Fibroblast of peridontal ligament (primary cell): ENCODE results near the gene ZBTB21.

Experiments
- DNase-seq: peaks from one replicate; pipeline ENCODE4 v3.0.0-alpha.2; 2010; ENCODE audit errors: extremely low read depth

The ZBTB21 gene

DNA sequence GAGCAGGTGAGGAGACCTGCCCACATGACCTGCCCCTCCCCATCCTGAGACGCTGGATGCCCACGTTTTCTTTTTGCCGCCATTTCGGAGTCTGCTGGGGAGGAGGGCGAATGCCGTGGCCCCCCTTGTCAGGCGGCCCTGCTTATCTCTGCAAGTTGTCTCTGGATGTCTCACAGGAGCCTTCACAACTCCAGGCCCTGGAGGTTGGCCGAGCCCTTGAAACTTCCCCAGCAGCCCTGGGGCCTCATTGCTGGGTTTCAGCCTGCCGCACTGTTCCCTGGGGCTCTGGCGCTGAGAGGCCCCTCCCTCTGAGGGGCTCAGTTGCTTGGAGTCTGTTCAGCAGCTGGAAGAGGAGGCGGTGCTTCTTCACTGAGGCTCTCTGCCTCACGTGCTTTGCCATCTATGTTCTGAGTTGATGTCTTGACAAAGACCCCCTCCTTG is 29.8 kb upstream of the ZBTB21 start:
- no peak for DNase-seq

DNA sequence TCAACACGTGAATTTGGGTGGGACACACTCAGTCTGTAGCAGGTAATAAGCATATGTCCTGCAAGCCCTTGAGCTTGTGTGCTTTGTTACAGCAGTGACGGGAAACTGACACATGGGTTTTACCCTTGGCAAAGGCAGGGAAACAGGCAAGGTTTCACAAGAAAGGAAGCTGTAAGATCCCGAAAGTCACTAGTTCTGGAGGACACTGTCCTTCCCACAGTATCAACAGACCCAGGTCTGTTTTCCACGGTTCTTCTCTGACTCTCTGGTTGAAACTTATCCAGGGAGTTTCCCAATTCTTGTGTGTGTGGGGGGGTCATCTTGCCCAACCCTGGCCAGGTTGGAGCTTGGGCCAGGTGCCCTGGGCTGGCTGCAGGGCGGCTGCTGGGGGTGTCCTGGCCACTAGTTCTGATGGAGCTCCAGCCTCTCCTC is 29.3 kb upstream of the ZBTB21 start:
- DNase-seq, result peak; percentile 54

DNA sequence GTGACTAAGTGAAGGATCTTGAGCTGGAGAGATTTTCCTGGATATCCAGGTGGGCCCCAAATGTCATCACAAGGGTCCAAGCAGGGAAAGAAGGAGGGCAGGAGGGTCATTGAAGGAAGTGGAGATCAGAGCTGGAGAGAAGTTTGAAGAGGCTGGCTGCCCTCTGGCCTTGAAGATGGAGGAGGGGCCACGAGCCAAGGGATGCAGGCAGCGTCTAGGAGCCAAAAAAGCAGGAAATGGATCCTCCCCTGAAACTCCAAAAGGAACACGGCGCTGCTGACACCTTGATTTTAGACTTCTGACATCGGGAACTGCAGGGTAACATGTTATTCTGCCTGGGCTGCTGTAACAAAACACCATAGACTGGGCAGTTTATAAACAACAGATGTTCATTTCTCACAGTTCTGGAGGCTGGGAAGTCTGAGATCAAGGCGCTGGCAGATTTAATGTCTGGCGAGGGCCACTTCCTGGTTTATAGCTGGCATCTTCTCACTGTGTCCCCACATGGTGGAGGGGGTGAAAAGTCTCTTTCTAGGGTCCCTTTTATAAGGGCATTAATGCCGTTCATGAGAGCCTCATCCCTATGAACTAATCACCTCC is 28.8 kb upstream of the ZBTB21 start:
- DNase-seq, result peak; percentile 77

DNA sequence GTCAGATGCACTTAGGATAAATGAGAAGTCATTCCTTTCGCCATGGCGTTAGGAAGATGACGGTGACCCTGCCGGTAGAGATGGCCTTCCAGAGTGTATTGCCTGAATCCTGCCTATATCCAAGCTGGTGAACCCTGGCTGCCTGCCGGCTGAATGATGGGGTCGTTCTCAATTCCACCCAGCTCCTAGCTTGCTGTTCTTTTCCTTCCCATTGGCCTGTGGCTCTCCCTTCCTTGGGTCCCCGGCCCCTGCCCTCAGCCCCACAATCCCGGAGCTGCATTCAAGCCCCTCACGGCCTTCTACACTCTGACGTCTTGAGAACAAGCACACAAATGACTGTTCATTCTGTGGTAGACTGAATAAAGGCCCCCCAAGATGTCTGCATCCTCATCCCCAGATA is 28.2 kb upstream of the ZBTB21 start:
- no peak for DNase-seq

DNA sequence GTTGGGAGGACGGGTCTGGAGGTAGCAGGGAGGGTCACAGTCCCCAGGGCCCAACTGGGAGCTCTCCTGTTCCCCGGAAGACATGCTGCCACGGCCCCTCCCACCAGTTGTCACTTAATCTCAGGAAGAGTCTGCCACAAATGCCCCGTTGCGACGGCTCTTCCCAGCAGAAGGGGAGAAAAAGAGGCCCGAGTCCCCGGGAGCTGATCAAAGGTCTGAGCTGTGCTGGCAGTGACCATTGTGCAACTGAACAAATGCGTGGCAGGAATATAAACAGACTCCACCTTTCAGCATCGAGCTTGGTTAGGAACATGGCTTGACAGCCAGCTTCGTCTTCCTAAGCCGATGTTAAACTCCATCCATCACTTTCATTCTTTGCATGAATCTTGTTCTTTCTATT is 27.8 kb upstream of the ZBTB21 start:
- DNase-seq, result no peak

DNA sequence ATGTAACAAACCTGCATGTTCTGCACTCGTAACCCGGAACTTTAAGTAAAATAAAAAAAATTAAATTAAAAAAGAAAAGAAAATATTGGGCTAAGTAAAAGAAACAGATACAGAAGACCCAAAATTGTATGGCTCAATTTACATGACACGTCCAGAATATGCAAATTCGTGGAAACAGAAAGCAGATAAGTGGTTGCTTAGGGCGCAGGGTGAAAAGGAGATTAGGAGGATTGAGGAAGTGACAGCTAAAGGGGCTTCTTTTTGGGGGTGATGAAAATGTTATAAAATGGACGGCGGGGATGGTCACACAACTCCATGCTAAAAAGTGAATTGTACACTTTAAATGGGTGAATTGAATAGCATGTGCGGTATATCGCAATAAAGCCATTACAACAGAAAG is 27.4 kb upstream of the ZBTB21 start:
- no peak for DNase-seq

DNA sequence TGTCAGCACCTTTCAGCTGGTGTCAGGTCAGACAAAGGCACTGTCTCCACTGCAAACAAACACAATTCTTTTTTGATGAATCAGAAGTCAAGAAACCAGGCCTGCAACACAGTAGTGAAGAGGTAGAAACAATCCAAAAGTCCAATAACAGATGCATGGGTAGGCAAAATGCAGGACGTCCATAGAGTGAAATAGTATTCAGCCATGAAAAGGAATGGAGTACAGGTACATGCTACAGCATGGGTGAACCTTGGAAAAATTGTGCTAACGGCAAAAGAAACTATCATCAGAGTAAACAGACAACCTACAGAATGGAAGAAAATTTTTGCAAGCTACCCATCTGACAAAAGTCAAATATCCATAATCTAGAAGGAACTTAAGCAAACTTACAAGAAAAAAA is 26.2 kb upstream of the ZBTB21 start:
- DNase-seq, result no peak

DNA sequence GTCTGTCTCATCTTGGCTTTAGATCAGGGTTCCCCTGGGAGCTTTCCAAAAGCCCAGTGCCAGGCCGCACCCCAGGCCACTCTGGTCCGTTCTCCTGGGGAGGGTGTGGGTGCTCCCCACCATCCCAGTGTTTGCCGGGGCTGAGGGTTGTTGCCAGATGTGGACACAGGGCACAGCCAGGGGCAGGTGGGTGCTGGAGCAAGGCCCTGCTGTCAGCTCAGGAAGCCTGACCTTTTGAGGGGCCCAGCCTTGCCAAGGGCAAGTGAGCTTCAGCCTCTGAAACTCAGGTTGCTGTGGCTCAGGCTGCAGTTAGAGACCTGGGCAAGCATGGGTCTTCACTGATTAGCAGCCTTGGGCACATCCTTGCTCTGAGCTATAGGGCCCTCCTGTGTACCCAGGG is 22.8 kb upstream of the ZBTB21 start:
- DNase-seq, result no peak

DNA sequence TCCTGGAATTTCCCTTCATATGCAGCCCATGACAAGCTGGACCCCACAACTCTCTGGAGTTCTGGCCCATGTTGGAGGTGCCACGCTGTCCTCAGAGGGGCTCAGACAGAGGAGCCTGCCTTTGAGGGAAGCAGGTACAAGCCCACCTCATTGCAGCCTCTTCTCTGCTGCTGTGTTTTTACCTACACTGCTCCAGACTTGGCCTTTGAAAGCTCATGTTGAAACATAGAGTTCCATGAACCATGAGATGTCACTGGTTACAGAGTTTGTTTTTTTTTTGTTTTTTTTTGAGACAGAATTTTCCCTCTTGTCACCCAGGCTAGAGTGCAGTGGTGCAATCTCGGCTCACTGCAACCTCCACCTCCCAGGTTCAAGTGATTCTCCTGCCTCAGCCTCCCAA is 22.1 kb upstream of the ZBTB21 start:
- DNase-seq, result no peak

DNA sequence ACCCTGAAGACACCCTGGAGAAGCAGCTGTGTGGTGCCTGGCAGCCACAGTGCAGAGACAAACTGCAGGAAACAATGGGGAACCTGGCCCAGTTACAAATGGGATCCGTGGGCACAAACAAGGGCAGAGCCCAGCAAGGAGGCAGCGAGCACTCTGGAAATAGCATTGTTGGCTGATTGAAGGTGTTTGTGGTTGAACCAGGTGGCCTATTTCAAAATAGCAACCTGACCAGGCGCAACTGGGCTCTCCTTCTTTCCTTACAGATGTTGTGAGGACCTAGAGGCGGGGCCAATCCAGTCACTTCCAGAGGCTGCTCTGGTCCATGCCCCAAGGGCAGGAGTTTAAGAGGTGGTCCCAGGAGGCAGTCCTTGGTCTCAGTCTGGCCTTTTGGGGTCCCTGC is 21.7 kb upstream of the ZBTB21 start:
- no peak for DNase-seq

DNA sequence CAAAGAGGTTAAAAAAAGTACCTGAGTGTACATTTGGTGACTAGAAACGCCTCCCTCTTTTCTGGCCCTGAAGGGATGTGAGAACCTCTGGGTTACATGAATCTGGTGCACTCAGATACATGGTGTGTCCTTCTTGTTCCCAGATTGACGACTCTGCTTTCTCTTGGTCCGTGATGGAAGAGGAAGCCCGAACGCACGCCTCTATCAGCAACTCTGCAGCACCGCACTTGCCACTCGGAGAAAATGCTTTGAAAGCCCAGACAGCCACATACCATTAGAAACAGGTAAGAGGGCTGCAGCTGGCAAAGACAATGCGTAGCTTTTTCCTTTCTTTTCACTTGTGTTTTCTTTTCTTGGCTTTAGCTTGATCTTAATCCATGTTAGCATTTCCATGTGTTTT is 21.1 kb upstream of the ZBTB21 start:
- no peak for DNase-seq

DNA sequence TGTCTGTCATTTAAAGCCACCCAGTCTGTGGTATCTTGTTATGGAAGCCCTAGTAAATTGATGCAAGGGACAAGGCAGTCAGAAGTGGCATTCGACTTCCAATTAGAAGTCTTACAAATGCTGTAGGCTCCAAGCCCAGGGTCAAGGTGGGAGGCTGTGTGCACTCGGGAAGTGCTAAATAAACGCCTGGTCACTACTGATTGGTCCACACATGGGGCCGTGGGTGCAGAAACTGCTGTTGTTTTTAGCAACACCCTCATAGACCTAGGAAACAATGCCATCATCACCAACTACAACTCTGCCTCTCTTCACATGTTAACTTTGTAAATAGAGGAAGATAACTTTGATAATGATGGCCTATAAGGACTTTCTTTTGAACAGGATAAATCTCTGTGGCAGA is 20.2 kb upstream of the ZBTB21 start:
- DNase-seq, result no peak

DNA sequence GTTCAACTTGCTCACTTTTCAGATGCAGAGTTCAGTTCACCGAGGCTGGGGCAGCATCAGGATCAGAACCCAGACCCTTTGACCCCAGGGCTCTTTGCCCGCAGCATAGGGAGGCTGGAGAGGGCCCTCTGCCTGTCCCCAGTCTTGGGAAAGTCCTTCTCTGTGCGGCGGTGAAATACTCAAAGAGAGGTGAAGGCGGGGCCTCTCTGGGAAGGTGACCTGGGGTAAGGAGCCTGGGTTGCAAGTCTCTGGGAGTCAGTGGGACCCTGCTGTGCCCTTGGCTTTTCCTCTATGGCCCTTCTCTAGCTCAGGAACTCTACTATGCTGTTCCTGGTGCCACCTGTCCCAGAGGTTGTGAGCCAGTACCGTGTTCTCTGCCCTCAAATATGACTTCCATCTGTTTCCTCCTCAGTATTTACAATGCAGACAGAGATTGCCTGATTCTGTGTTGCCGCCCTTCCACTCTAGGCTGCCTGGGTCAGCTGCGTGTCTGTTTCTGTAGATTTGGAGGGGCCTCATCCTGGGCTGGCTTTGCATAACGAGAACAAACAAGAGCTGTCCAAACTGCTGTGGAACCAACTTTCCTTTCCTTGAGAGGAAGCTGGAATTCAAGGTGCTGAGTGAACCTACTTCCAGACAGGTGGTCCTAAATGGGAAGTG is 18.7 kb upstream of the ZBTB21 start:
- DNase-seq, result no peak

DNA sequence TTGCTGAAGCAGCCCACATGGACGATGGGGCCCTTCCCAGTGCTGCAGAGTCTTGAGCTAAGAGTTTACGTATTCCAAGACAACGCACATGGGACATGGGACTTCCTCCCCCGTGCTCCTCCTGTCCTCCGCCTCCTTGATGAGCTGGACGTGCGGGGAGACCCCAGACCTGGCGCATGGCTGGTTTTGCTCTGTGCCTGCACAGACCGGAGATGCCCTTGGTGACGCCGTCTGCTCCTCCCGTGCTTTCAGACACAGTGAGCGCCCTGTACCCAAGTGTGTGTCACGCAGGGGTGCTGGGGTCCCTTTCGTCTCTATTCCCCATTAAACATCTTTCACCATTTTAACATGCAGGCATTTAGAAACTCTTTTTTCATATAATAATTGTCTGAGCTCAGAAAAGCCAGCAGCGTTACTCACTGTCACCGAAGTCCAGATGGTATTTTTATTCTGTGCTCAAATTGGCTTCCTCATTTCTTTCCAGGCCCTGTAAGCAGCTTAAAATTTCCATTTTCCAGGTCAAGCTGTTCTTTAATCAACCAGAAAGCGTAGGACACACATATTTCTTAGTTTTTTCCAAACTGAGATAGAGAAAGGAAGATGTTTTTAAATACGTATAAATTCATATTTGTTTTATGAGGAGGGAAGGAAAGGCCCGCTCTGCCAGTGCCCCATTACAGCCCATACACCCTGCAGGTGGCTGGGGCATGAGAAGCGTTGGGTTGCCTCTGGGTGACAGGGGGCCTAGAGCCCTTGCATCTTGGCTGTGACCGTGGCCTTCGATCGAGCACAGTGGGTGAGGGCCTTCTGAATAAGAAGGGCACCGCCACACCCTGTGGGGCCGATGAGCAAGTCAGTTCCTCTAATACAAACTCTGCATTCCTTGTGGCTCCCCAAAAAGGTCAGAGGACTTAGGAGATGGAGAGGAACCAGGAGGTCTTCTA is 17.9 kb upstream of the ZBTB21 start:
- no peak for DNase-seq

DNA sequence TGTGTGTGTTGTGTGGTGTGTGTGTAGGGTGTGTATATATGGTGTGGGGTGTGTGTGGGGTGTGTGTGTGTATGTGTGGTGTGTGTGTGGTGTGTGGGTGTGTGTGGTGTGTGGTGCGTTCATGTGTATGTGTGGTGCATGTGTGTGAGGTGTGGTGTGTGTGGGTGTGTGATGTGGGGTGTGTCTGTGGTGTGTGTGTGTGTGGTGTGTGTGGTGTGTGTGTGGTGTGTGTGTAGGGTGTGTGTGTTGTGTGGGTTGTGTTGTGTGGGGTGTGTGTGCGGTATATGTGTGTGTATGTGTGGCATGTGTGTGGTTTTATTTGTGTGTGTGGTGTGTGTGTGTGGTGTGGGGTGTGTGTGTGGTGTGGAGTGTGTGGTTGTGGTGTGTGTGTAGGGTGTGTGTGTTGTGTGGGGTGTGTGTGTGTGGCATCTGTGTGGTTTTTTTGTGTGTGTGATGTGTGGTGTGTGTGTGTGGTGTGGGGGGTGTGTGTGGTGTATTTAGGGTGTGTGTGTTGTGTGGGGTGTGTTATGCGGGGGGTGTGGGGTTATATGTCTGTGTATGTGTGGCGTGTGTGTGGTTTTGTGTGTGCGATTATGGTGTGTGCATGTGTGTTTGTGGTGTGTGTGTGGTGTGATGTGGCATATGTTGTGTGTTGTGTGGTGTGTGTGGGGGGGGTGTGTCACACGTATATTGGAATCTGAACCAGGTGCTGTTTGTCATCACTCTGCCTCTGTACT is 17.1 kb upstream of the ZBTB21 start:
- no peak for DNase-seq

DNA sequence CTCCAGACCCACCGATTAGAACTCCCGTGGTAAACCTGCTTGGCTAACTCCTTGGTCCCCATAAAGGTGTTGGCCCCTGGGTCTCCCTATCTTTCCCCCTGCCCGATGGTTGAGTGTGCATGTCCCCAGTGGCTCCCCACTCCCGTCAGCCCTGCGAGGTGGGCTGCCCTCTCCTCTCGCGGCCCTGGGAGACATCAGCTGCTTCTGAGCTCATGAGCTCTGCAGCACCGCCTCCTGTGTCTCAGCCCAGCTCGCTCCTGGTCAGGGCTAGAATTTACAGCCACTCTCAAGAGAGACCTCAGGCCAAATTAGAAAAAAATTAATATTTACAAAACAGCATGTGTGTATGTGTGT is 15.9 kb upstream of the ZBTB21 start:
- no peak for DNase-seq

DNA sequence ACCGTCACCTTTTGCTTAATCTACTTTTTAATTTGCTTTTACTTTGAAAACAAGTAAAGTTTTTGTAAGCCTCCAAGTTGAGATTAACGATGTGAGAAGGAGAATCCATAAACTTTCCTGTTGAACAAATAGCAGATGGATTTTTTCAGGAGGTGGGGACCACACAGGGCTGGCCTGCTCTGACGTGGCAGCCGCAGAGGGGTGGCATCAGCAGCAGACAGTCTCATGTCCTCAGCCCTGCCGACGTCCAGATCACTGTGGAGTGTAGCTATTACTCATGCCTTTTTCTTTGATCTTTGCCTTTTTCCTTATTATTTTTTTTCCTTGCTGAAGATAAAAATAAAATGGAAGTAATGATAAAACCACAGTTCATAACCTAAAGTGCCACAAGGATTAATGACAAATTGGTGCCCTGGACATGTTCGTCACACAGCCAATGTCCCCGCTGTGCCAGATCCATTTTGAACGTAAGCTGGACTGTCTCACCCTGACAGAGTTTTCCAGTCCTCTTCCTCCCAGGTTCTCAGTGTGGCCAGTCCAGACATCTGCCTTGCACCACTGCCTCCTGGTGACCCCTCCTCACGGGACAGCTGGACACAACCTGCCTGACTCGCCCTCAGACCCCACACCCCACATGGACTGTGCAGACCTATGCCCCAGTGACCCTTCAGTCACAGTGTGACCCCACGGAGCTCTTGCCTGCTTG is 15.4 kb upstream of the ZBTB21 start:
- DNase-seq, result no peak

DNA sequence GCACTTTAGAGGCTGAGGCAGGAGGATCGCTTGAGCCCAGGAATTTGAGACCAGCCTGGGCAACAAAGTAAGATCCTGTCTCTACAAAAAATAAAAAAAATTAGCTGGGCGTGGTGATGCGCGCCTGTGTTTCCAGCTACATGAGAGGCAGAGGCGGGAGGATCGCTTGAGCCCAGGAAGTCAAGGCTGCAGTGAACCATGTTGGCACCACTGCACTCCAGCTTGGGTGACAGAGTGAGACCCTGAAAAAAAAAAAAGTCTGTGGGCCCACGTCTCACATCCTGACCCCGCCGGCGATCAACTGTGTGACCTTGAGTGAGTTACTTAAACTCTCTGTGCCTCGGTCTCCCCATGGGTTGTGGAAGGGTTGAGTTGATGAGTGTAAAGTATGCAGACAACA is 12.7 kb upstream of the ZBTB21 start:
- no peak for DNase-seq

DNA sequence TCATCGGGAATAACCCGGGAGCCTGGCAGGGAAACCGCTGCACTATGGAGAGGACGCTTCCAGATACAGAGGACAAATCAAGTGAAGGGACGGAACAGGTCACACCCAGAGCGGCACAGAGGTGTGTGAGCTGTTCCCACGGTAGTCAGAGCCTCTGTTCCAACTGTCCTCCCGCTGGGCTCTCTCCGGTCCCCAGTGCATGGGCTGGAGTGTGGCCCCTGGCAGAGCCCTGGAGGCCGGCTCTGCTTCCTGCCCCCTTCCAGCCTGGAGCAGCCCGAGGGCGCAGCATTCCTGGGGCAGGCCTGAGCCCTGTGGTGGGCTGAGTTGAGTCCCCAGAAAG is 11.9 kb upstream of the ZBTB21 start:
- no peak for DNase-seq

DNA sequence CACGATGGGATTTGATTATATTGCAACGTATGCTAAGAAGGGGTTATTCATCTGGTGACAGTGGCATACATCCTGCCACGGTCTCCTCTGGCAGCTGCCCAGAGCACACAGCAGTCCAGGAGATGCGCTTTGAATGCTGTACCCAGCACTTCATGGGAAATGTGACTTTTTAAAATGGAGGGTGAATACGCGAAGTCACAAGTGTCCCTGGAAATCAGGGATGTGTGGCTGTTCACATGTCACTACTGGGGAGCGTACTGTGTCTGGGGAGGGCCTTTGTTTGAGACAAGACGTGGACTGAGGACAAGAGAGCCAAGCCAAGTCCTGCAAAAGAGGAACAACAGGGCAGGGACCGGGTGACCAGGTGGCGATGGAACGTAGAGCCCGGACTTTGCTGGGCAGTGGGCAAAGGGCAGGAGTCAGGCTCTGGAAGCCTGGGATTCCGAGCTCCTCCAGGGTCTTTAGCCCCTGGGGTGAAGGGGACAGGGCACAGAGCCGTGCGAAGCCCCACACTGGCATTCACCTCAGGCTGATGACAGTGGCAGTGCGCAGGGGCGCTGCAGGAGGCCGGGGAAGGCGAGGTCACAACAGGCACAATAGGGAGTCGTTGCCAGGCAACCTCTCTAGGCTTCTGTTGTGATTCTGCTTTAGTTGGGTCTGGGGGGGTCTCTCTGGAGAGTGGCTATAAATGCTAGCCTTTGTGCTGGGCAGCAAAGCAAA is 11.4 kb upstream of the ZBTB21 start:
- no peak for DNase-seq

DNA sequence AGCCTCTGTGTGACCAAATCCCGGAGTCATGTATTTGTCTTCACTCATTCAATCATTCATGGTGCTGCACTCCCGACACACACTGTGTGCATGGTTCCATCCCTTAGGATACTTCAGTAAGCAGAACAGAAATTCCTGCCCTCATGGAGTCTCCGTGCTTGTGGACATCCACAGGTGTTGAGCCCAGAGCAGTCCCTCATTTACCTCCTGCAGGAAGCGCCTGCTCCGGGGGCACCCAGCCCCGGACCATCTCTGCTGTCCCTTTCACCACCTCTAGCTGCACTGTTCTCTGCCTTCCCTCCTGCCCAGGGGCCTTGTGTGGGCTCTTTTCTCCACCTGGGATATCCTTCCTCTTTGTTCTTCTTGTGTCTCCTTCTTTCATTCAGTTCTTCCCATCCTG is 9.5 kb upstream of the ZBTB21 start:
- DNase-seq, result no peak
